Cardiac septum (tissue), 1 donor: ENCODE measurements around the gene SRGAP2C. TPM values are rescaled to one million over a fixed set of nuclear protein-coding genes. Genes with fewer than 3 reads are reported as not detected.
"Not testable (repeated sequence)": the region's sequence is repeated elsewhere in the genome, so short reads cannot be mapped to it uniquely, and the experiment has no call there.

ENCODE experiments used
- DNase-seq: peaks from one replicate; pipeline ENCODE4 v3.0.0-alpha.2; 2020; ENCODE audit warnings: low spot score
- intact Hi-C: fragments of 100-400 bp; cut with DNase I; formaldehyde crosslinking; loops from one replicate; pipeline ENCODE4 v1.14.0; 2022
- total RNA-seq: library from RNA; stranded (reverse); fragmentation: NEBNext Ultra II Directional; extraction: Animal tissue kit (Norgen Biotek cat#: 25700); gene quantifications from one replicate; pipeline ENCODE4 v1.2.1, GENCODE V29; 2021
- donor health status: DM: no; HTN: no; CAD: no.

The SRGAP2C gene
- total RNA-seq, 1 donor from 2014 or later: 9.8 TPM

GRCh38 chr1:121360531-121360930, 175.8 kb downstream of the SRGAP2C start:
- DNase-seq, intact Hi-C loops: not testable (repeated sequence)

GRCh38 chr1:121361451-121362233, 176.9 kb downstream of the SRGAP2C start:
- intact Hi-C loops, DNase-seq: not testable (repeated sequence)

- DNase-seq: peak; percentile 74
Observed at GRCh38 chr1:121362234-121362883, 177.6 kb downstream of the SRGAP2C start.

GRCh38 chr1:121365316-121365715, 180.5 kb downstream of the SRGAP2C start:
- DNase-seq, intact Hi-C loops: not testable (repeated sequence)

More at GRCh38 chr1:121362234-121362883, 177.6 kb downstream of the SRGAP2C start:
- intact Hi-C loops: not testable (repeated sequence)

- intact Hi-C loops, DNase-seq: not testable (repeated sequence)
Observed at GRCh38 chr1:121365723-121366122, 180.9 kb downstream of the SRGAP2C start.

- intact Hi-C loops, DNase-seq: not testable (repeated sequence)
Observed at GRCh38 chr1:121366171-121366570, 181.4 kb downstream of the SRGAP2C start.

- intact Hi-C loops, DNase-seq: not testable (repeated sequence)
Observed at GRCh38 chr1:121368910-121369309, 184.1 kb downstream of the SRGAP2C start.

GRCh38 chr1:121369959-121370358, 185.2 kb downstream of the SRGAP2C start:
- DNase-seq, intact Hi-C loops: not testable (repeated sequence)

GRCh38 chr1:121374851-121375367, 190.1 kb downstream of the SRGAP2C start:
- intact Hi-C loops, DNase-seq: not testable (repeated sequence)

- DNase-seq, intact Hi-C loops: not testable (repeated sequence)
Observed at GRCh38 chr1:121376986-121377385, 192.2 kb downstream of the SRGAP2C start.

GRCh38 chr1:121378757-121379156, 194.0 kb downstream of the SRGAP2C start:
- DNase-seq, intact Hi-C loops: not testable (repeated sequence)

- not testable (repeated sequence) for DNase-seq
Observed at GRCh38 chr1:121384754-121385153, 200.0 kb downstream of the SRGAP2C start.

GRCh38 chr1:121385162-121385561, 200.4 kb downstream of the SRGAP2C start:
- intact Hi-C loops, DNase-seq: not testable (repeated sequence)

More at GRCh38 chr1:121384754-121385153, 200.0 kb downstream of the SRGAP2C start:
- intact Hi-C loops: not testable (repeated sequence)

- DNase-seq, intact Hi-C loops: not testable (repeated sequence)
Observed at GRCh38 chr1:121385563-121386288, 201.0 kb downstream of the SRGAP2C start.

- DNase-seq, intact Hi-C loops: not testable (repeated sequence)
Observed at GRCh38 chr1:121386319-121386948, 201.7 kb downstream of the SRGAP2C start.

GRCh38 chr1:121389895-121390560, 205.3 kb downstream of the SRGAP2C start:
- intact Hi-C loops, DNase-seq: not testable (repeated sequence)

- intact Hi-C loops: not testable (repeated sequence)
Observed at GRCh38 chr1:121392130-121392529, 207.4 kb downstream of the SRGAP2C start.

GRCh38 chr1:121395718-121396201, 211.0 kb downstream of the SRGAP2C start:
- intact Hi-C loops, DNase-seq: not testable (repeated sequence)

More at GRCh38 chr1:121392130-121392529, 207.4 kb downstream of the SRGAP2C start:
- not testable (repeated sequence) for DNase-seq
